ENCODE data around the gene ZBBX. TPM values are rescaled to one million over a fixed set of nuclear protein-coding genes. Genes with fewer than 3 reads are reported as not detected.

Gene ZBBX
- total RNA-seq, 1 donor from 2014 or later: not detected

- Histone ChIP-seq H3K27ac (no peak overlapping the region), H3K4me1 (no peaks in the 10 kb centered on the region), H3K36me3 (no peaks in the 10 kb centered on the region), H3K27me3 (no peaks in the 10 kb centered on the region), H3K4me3 (no peak overlapping the region), H3K9me3 (no peaks in the 10 kb centered on the region)
- no peak for DNase-seq (ENCODE audit: extremely low spot score in 2 of 2)
- TF ChIP-seq POLR2AphosphoS5 (IDR thresholded peaks at IDR 0.05; ENCODE audit: insufficient read depth in 1 of 2, low read depth in 1 of 2) (no peak), CTCF (IDR thresholded peaks at IDR 0.05) (no peak), POLR2A (IDR thresholded peaks at IDR 0.05) (no peak)
- intact Hi-C loops (cut with DNase I): no loop called here
Measured at GRCh38 chr3:167306319-167306718, 73.8 kb downstream of the ZBBX start.

GRCh38 chr3:167305340-167305890 lies 74.7 kb downstream of the ZBBX start:
- Histone ChIP-seq H3K36me3 (no peaks in the 10 kb centered on the region), H3K27me3 (no peaks in the 10 kb centered on the region), H3K9me3 (no peaks in the 10 kb centered on the region), H3K4me3 (no peak overlapping the region), H3K27ac (no peak overlapping the region), H3K4me1 (no peaks in the 10 kb centered on the region)
- intact Hi-C loops (cut with DNase I): no loop called here
- no peak for TF ChIP-seq POLR2AphosphoS5 (IDR thresholded peaks at IDR 0.05; ENCODE audit: insufficient read depth in 1 of 2, low read depth in 1 of 2)
- TF ChIP-seq POLR2A (IDR thresholded peaks at IDR 0.05): no peak
- no peak for TF ChIP-seq CTCF (IDR thresholded peaks at IDR 0.05)
- no peak for DNase-seq (ENCODE audit: extremely low spot score in 2 of 2)

- no peak for DNase-seq (ENCODE audit: extremely low spot score in 2 of 2)
- Histone ChIP-seq H3K27me3 (no peaks in the 10 kb centered on the region), H3K4me1 (no peaks in the 10 kb centered on the region), H3K36me3 (no peaks in the 10 kb centered on the region), H3K9me3 (no peaks in the 10 kb centered on the region), H3K27ac (no peak overlapping the region), H3K4me3 (no peak overlapping the region)
- no peak for TF ChIP-seq POLR2A (IDR thresholded peaks at IDR 0.05)
- TF ChIP-seq CTCF (IDR thresholded peaks at IDR 0.05): no peak
- TF ChIP-seq POLR2AphosphoS5 (IDR thresholded peaks at IDR 0.05; ENCODE audit: insufficient read depth in 1 of 2, low read depth in 1 of 2): no peak
- intact Hi-C loops (cut with DNase I): no loop called here
Measured at GRCh38 chr3:167304077-167304476, 76.0 kb downstream of the ZBBX start.

GRCh38 chr3:167302678-167303077 lies 77.4 kb downstream of the ZBBX start:
- no peak overlapping the region for H3K4me3 ChIP-seq
- no peaks in the 10 kb centered on the region for H3K4me1 ChIP-seq
- no peak overlapping the region for H3K27ac ChIP-seq
- no peak for DNase-seq (ENCODE audit: extremely low spot score in 2 of 2)
- H3K36me3 ChIP-seq: no peaks in the 10 kb centered on the region
- no peak for TF ChIP-seq POLR2AphosphoS5 (IDR thresholded peaks at IDR 0.05; ENCODE audit: insufficient read depth in 1 of 2, low read depth in 1 of 2)
- no peak for TF ChIP-seq POLR2A (IDR thresholded peaks at IDR 0.05)
- no peak for TF ChIP-seq CTCF (IDR thresholded peaks at IDR 0.05)
- no peaks in the 10 kb centered on the region for H3K27me3 ChIP-seq
- H3K9me3 ChIP-seq: no peaks in the 10 kb centered on the region
- intact Hi-C loops (cut with DNase I): no loop called here

GRCh38 chr3:167300207-167300606 lies 79.9 kb downstream of the ZBBX start:
- intact Hi-C loops (cut with DNase I): no loop called here
- H3K27ac ChIP-seq: no peak overlapping the region
- no peaks in the 10 kb centered on the region for H3K36me3 ChIP-seq
- no peak for DNase-seq (ENCODE audit: extremely low spot score in 2 of 2)
- H3K27me3 ChIP-seq: no peaks in the 10 kb centered on the region
- no peaks in the 10 kb centered on the region for H3K4me1 ChIP-seq
- no peaks in the 10 kb centered on the region for H3K9me3 ChIP-seq
- no peak overlapping the region for H3K4me3 ChIP-seq
- TF ChIP-seq POLR2AphosphoS5 (IDR thresholded peaks at IDR 0.05; ENCODE audit: insufficient read depth in 1 of 2, low read depth in 1 of 2) (no peak), POLR2A (IDR thresholded peaks at IDR 0.05) (no peak), CTCF (IDR thresholded peaks at IDR 0.05) (no peak)

Data from vagina (tissue), 2 donors.